SIG-M5 treated with dmso at 0.1 percent for 504 hours (cell line): ENCODE data around the gene USP6.
"Not testable (repeated sequence)": the region's sequence is repeated elsewhere in the genome, so short reads cannot be mapped to it uniquely, and the experiment has no call there.

Source experiments
- DNase-seq: peaks from one replicate; lab custom pipeline; 2025; ENCODE audit not compliant: unreplicated experiment; lab: John Stamatoyannopoulos, UW

The USP6 gene

GRCh38 chr17:5121186-5121841 is 5.5 kb downstream of the USP6 start:
- no peak for DNase-seq

GRCh38 chr17:5122056-5122455 is 6.2 kb downstream of the USP6 start:
- DNase-seq = not testable (repeated sequence)

- DNase-seq = no peak
These were observed 6.9 kb downstream of the USP6 start for GRCh38 chr17:5122586-5123342.

GRCh38 chr17:5123343-5124124 is 7.7 kb downstream of the USP6 start:
- DNase-seq = no peak

- not testable (repeated sequence) for DNase-seq
These were observed 8.4 kb downstream of the USP6 start for GRCh38 chr17:5124125-5124760.

GRCh38 chr17:5124896-5125295 is 9.1 kb downstream of the USP6 start:
- DNase-seq = not testable (repeated sequence)

GRCh38 chr17:5126719-5127488 is 11.1 kb downstream of the USP6 start:
- no peak for DNase-seq

GRCh38 chr17:5127910-5128309 is 12.1 kb downstream of the USP6 start:
- DNase-seq = no peak

- DNase-seq = not testable (repeated sequence)
These were observed 12.6 kb downstream of the USP6 start for GRCh38 chr17:5128387-5128786.

- no peak for DNase-seq
These were observed 13.2 kb downstream of the USP6 start for GRCh38 chr17:5128905-5129535.

GRCh38 chr17:5129770-5130169 is 13.9 kb downstream of the USP6 start:
- DNase-seq = not testable (repeated sequence)

- DNase-seq = not testable (repeated sequence)
These were observed 14.4 kb downstream of the USP6 start for GRCh38 chr17:5130261-5130660.

GRCh38 chr17:5130687-5131086 is 14.9 kb downstream of the USP6 start:
- DNase-seq = not testable (repeated sequence)

GRCh38 chr17:5131146-5131715 is 15.4 kb downstream of the USP6 start:
- DNase-seq = no peak

GRCh38 chr17:5131799-5132502 is 16.1 kb downstream of the USP6 start:
- not testable (repeated sequence) for DNase-seq

GRCh38 chr17:5132503-5133225 is 16.8 kb downstream of the USP6 start:
- DNase-seq = not testable (repeated sequence)

- DNase-seq = no peak
These were observed 17.5 kb downstream of the USP6 start for GRCh38 chr17:5133311-5133710.

GRCh38 chr17:5133961-5134360 is 18.1 kb downstream of the USP6 start:
- not testable (repeated sequence) for DNase-seq
